Fibroblast of mammary gland (primary cell): Measurements from ENCODE around the gene ANKRD63.
A peak's percentile ranks its signal among the peaks of the same experiment; 100 is the strongest.

ENCODE experiments used
- DNase-seq: peaks from one replicate; pipeline ENCODE4 v3.0.0-alpha.2; 2010; ENCODE audit warnings: low read depth
- H3K4me3 ChIP-seq: 2 replicates; pipeline ENCODE4 v1.5.1; 2011; ENCODE audit warnings: low read depth, mild to moderate bottlenecking, low read length, moderate library complexity; ENCODE audit not compliant: control insufficient read depth
- TF ChIP-seq, protein P1 (sequence below): conservative IDR thresholded peaks from 2 replicates; pipeline ENCODE4 v1.5.1; 2011; ENCODE audit warnings: low read depth, low read length, inconsistent platforms; ENCODE audit not compliant: control insufficient read depth, insufficient read depth

The ANKRD63 gene

DNA sequence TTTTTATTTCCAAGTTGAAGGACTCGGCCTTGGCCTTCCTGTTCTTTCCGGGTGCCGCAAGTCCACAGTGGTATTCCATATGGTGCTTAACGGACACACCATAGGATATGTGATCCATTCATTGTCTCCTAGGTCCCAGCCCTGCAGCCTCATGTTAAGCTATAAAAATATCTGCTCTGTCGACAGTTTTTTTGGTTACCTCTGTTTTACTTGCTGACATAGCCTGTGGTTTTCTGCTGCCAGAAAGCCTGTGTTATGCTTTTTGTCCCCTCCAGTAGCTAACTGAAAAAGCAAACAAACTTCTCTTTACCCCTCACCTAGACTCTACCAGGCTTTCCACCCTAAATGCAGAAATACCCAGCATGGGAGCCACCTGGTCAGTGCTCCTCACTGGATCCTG lies 45.9 kb upstream of the ANKRD63 start:
- TF ChIP-seq, protein P1, sequence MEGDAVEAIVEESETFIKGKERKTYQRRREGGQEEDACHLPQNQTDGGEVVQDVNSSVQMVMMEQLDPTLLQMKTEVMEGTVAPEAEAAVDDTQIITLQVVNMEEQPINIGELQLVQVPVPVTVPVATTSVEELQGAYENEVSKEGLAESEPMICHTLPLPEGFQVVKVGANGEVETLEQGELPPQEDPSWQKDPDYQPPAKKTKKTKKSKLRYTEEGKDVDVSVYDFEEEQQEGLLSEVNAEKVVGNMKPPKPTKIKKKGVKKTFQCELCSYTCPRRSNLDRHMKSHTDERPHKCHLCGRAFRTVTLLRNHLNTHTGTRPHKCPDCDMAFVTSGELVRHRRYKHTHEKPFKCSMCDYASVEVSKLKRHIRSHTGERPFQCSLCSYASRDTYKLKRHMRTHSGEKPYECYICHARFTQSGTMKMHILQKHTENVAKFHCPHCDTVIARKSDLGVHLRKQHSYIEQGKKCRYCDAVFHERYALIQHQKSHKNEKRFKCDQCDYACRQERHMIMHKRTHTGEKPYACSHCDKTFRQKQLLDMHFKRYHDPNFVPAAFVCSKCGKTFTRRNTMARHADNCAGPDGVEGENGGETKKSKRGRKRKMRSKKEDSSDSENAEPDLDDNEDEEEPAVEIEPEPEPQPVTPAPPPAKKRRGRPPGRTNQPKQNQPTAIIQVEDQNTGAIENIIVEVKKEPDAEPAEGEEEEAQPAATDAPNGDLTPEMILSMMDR = no peak
- H3K4me3 ChIP-seq = no peak overlapping the region
- no peak for DNase-seq

DNA sequence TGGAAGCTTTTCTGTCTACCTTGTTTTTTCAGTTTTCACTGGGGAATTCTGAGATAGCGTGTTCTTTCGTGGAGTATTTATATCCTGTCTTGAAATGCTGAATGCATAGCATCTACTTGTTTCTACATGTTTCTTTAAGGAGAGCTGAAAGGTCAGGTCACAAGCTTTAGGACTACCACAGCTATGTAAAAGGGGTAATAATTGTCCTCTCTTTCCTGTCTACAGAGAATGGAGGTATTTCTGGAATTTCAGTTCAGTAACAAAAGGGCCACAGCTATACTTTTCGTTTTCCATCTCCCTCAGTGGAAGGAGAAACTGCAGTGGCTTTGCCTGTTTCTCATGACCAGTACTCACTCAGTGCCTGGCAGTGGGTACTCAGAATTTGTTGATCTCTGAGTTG lies 45.3 kb upstream of the ANKRD63 start:
- TF ChIP-seq, protein P1 = no peak
- DNase-seq = no peak
- H3K4me3 ChIP-seq = no peak overlapping the region

GRCh38 chr15:40327457-40327856 lies 44.6 kb upstream of the ANKRD63 start:
- H3K4me3 ChIP-seq = no peak overlapping the region
- TF ChIP-seq, protein P1 = no peak
- DNase-seq = no peak

DNA sequence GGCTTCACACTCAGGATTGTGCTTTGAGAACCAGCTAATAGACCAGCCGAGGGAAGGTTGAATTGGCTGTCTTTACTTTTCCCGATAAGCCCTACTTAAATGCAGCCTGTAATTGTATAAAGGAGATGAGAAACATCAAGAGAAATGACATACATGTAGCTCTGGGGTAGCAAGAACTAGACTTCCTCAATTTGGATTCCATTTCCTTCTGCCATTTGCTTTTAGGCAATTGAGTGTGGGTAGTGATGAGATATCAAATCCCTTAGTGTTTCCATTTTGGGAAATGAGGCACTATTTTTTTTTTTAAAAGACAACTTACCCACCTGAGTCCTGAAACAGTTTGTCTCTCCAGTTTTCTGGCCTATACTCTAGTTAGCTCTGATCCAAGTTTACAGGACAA lies 42.8 kb upstream of the ANKRD63 start:
- TF ChIP-seq, protein P1 = no peak
- no peak for DNase-seq
- H3K4me3 ChIP-seq = no peak overlapping the region

GRCh38 chr15:40325188-40325587 lies 42.3 kb upstream of the ANKRD63 start:
- TF ChIP-seq, protein P1 = no peak
- no peak overlapping the region for H3K4me3 ChIP-seq
- no peak for DNase-seq

GRCh38 chr15:40323953-40324937 lies 41.4 kb upstream of the ANKRD63 start:
- H3K4me3 ChIP-seq = peak overlapping the region; percentile 55
- TF ChIP-seq, protein P1 = no peak
- no peak for DNase-seq
